GM12878 (cell line): Measurements from ENCODE around the gene SALL3. TPM values are rescaled to one million over a fixed set of nuclear protein-coding genes. Genes with fewer than 3 reads are reported as not detected.

ENCODE experiments used
- ATAC-seq: fragments of 200-7000 bp; cut with Tn5 transposase; 3 replicates; pipeline ENCODE4 v1.9.1; 2020; ENCODE audit warnings: mild to moderate bottlenecking, moderate library complexity
- Bru-seq: library from RNA; stranded (reverse); fragments of 400-500 nt; gene quantifications from one replicate; lab custom pipeline; 2021; lab: Mats Ljungman, UMichigan
- BruChase-seq, 2 experiments: library from RNA; stranded (reverse); fragments of 400-500 nt; gene quantifications; one replicate each; lab custom pipeline; 2021; lab: Mats Ljungman, UMichigan
- BruUV-seq: library from RNA; stranded (reverse); fragments of 400-500 nt; replicated peaks from 2 replicates; lab custom pipeline; 2021; lab: Mats Ljungman, UMichigan
- CTCF ChIA-PET: fragments of 300-600 bp; sonication (Branson Sonifier 250); formaldehyde crosslinking; extraction: SDS; loops from one replicate; lab custom pipeline; 2021; ENCODE audit warnings: inconsistent platforms; lab: Yijun Ruan, JAX
- POLR2A ChIA-PET: fragments of 350-600 bp; formaldehyde crosslinking; extraction: SDS; loops from one replicate; lab custom pipeline; 2021; ENCODE audit warnings: inconsistent platforms; lab: Charles Lee
- RAD21 ChIA-PET: fragments of 300-600 bp; sonication (Branson Sonifier 250); formaldehyde crosslinking; loops from one replicate; lab custom pipeline; 2023; ENCODE audit warnings: antibody characterized with exemption; ENCODE audit not compliant: unreplicated experiment; lab: Charles Lee
- SMC1A ChIA-PET: fragments of 300-600 bp; sonication (Branson Sonifier 250); formaldehyde crosslinking; loops from one replicate; lab custom pipeline; 2023; ENCODE audit not compliant: unreplicated experiment, uncharacterized antibody; lab: Charles Lee
- DNase-seq: peaks from one replicate; pipeline ENCODE4 v3.0.0-alpha.2; 2011; ENCODE audit warnings: low read depth, low spot score
- FAIRE-seq: peaks from 3 replicates; lab custom pipeline; 2011; peaks lifted over from hg19 to GRCh38; lab: Jason Lieb, UNC
- H2AFZ ChIP-seq: 2 replicates; pipeline ENCODE4 v1.6.0; 2011; ENCODE audit warnings: low read depth, low read length, control low read depth; ENCODE audit not compliant: control insufficient read depth
- H3K27ac ChIP-seq: 2 replicates; pipeline ENCODE4 v1.5.1; 2011; ENCODE audit warnings: control low read depth; ENCODE audit not compliant: control insufficient read depth, insufficient read depth
- H3K27me3 ChIP-seq, 2 experiments: replicated peaks in 1 of 2; 2 replicates each; pipeline versions ENCODE4 v1.6.0 to v1.6.1; 2011; ENCODE audit warnings: low read length in 1 of 2; ENCODE audit not compliant: control insufficient read depth in 2 of 2, insufficient read depth in 2 of 2
- H3K36me3 ChIP-seq, 2 experiments: 2 replicates each; pipeline ENCODE4 v1.5.1; 2011; ENCODE audit warnings: low read length in 1 of 2; ENCODE audit not compliant: control insufficient read depth in 2 of 2, insufficient read depth in 2 of 2
- H3K4me1 ChIP-seq: 2 replicates; pipeline ENCODE4 v1.6.1; 2011; ENCODE audit warnings: mild to moderate bottlenecking, low read length, moderate library complexity, mixed read lengths; ENCODE audit not compliant: control insufficient read depth, insufficient read depth
- H3K4me2 ChIP-seq: 2 replicates; pipeline ENCODE4 v1.6.0; 2011; ENCODE audit warnings: control low read depth; ENCODE audit not compliant: control insufficient read depth, insufficient read depth
- H3K4me3 ChIP-seq: fragments of 200-600 bp; sonication (generic); 2 replicates; pipeline ENCODE4 v1.5.1; 2016
- H3K79me2 ChIP-seq: 2 replicates; pipeline ENCODE4 v1.6.0; 2011; ENCODE audit warnings: low read length; ENCODE audit not compliant: control insufficient read depth, insufficient read depth
- H3K9ac ChIP-seq: 2 replicates; pipeline ENCODE4 v1.8.0; 2011; ENCODE audit warnings: low read length, control low read depth, mixed read lengths; ENCODE audit not compliant: control insufficient read depth, insufficient read depth
- H3K9me3 ChIP-seq: replicated peaks from 3 replicates; pipeline ENCODE4 v1.5.1; 2011; ENCODE audit warnings: mild to moderate bottlenecking, low read length; ENCODE audit not compliant: control insufficient read depth, insufficient read depth
- H4K20me1 ChIP-seq: 2 replicates; pipeline ENCODE4 v1.6.0; 2011; ENCODE audit not compliant: control insufficient read depth, insufficient read depth
- FOXM1 ChIP-seq: IDR thresholded peaks from 2 replicates; pipeline ENCODE4 v1.6.1; 2012; ENCODE audit warnings: low read depth, mild to moderate bottlenecking, inconsistent platforms, low read length, moderate library complexity
- MTA3 ChIP-seq: IDR thresholded peaks from 2 replicates; pipeline ENCODE4 v1.6.1; 2012; ENCODE audit warnings: low read length, inconsistent platforms, borderline replicate concordance
- NFYB ChIP-seq: IDR thresholded peaks from 2 replicates; pipeline ENCODE4 v1.6.1; 2011; ENCODE audit warnings: low read depth, mild to moderate bottlenecking, low read length, improper control_type of control experiment, moderate library complexity; ENCODE audit not compliant: insufficient read depth
- NRF1 ChIP-seq: conservative IDR thresholded peaks from 2 replicates; pipeline ENCODE4 v1.6.1; 2011; ENCODE audit warnings: mild to moderate bottlenecking, low read depth, low read length, improper control_type of control experiment
- PAX5 ChIP-seq: IDR thresholded peaks from 2 replicates; pipeline ENCODE4 v1.6.1; 2011; ENCODE audit warnings: low read depth, low read length, borderline replicate concordance
- PML ChIP-seq: IDR thresholded peaks from 2 replicates; pipeline ENCODE4 v1.6.1; 2012; ENCODE audit warnings: low read length, inconsistent platforms
- SIN3A ChIP-seq: IDR thresholded peaks from 2 replicates; pipeline ENCODE4 v1.6.1; 2012; ENCODE audit warnings: low read depth, low read length, improper control_type of control experiment
- TCF3 ChIP-seq: IDR thresholded peaks from 2 replicates; pipeline ENCODE4 v1.6.1; 2012; ENCODE audit warnings: low read depth, mild to moderate bottlenecking, low read length, borderline replicate concordance; ENCODE audit not compliant: insufficient read depth
- ZBED1 ChIP-seq: IDR thresholded peaks from 2 replicates; pipeline ENCODE4 v1.6.1; 2016; ENCODE audit warnings: borderline replicate concordance
- ZBTB11 ChIP-seq: fragments of 450-650 bp; formaldehyde crosslinking; IDR thresholded peaks from 2 replicates; pipeline ENCODE4 v1.5.0; 2022; ENCODE audit warnings: mild to moderate bottlenecking, missing genetic modification characterization
- WGBS: methylation state at CpG from one replicate; pipeline ENCODE4 v1.1.6; 2016; ENCODE audit warnings: low lambda C conversion rate; ENCODE audit not compliant: insufficient replicate concordance, insufficient coverage; ENCODE audit errors: missing lambda C conversion rate; 5-methylcytosine and 5-hydroxymethylcytosine counted together
- in situ Hi-C: fragments of 300-500 bp; cut with MboI; formaldehyde crosslinking; loops from 9 replicates; pipeline ENCODE4 v1.14.3; 2018; ENCODE audit warnings: mixed read lengths
- intact Hi-C: fragments of 100-400 bp; cut with micrococcal nuclease; formaldehyde crosslinking; loops from one replicate; pipeline ENCODE4 v1.14.2; 2022; ENCODE audit not compliant: unreplicated experiment
- long read RNA-seq, 2 experiments: library from polyadenylated mRNA; unstranded; transcript quantifications; one replicate each; pipeline ENCODE4 v2.0.0, GENCODE V29; 2019 to 2020
- polyA minus RNA-seq, 3 experiments: library from RNA; depleted of rRNA, polyadenylated mRNA; stranded (reverse); fragments of >200 nt; gene quantifications; 2 replicates each; pipeline ENCODE4 v1.2.3, GENCODE V29; 2011
- polyA plus RNA-seq, 11 experiments: library from polyadenylated mRNA; depleted of rRNA in 4 of 11; unstranded in 6 of 11; stranded (reverse) in 5 of 11; fragments of >200 nt; fragmentation: Nextera tagmentation in 4 of 11; fragmentation: Illumina TruSeq in 1 of 11; extraction: Ambion mirVana in 4 of 11; extraction: Trizol in 1 of 11; gene quantifications; 1 replicate in 1 of 11; 2 replicates in 10 of 11; pipeline versions ENCODE4 v1.2.1 to v1.2.3, GENCODE V29; 2011 to 2016; ENCODE audit warnings: inconsistent platforms in 2 of 11, missing spikeins in 2 of 11, low read depth in 1 of 11
- total RNA-seq, 4 experiments: library from RNA; depleted of rRNA in 3 of 4; stranded (reverse); fragments of >200 nt in 3 of 4; fragmentation: Illumina TruSeq in 1 of 4; extraction: Trizol in 1 of 4; gene quantifications; 2 replicates each; pipeline versions ENCODE4 v1.2.1 to v1.2.3, GENCODE V29; 2013 to 2021

Gene SALL3
- total RNA-seq (2013; cell fraction: nucleolus; rRNA removed) = not detected in 2 replicates
- not detected in 2 replicates for total RNA-seq (2014; rRNA removed)
- total RNA-seq (2014; rRNA removed; fragmentation: Illumina TruSeq; extraction: Trizol) = not detected in 2 replicates
- total RNA-seq (2021) = 0.10 TPM in 1 of 2 replicates, not detected in the other
- polyA plus RNA-seq (2011; ENCODE audit: low read depth) = not detected
- not detected in 2 replicates for polyA plus RNA-seq (2011; rRNA removed)
- not detected in 2 replicates for polyA plus RNA-seq (2011; cell fraction: cytosol; rRNA removed)
- not detected in 2 replicates for polyA plus RNA-seq (2011; cell fraction: nucleus; rRNA removed)
- polyA plus RNA-seq (2012) = 0.07 TPM in 2 replicates
- 0.01 and 0.05 TPM in 2 replicates for polyA plus RNA-seq (2014; fragmentation: Illumina TruSeq; extraction: Trizol)
- polyA plus RNA-seq (2014; fragmentation: Nextera tagmentation; extraction: Ambion mirVana) = not detected
- polyA plus RNA-seq (2014; rRNA removed) = not detected in 2 replicates
- polyA plus RNA-seq (2016; fragmentation: Nextera tagmentation; extraction: Ambion mirVana) = under 1 TPM in 1 of 2 experiments, not detected in 1; 0.07 TPM
- not detected in 2 replicates for polyA minus RNA-seq (2011; rRNA and poly(A)+ RNA removed)
- polyA minus RNA-seq (2011; cell fraction: cytosol; rRNA and poly(A)+ RNA removed) = not detected in 2 replicates
- polyA minus RNA-seq (2011; cell fraction: nucleus; rRNA and poly(A)+ RNA removed) = not detected in 2 replicates
- not detected for Bru-seq, nascent RNA
- BruChase-seq, experiment 1, labeled RNA remaining after a 6-hour chase = not detected
- BruChase-seq, experiment 2, labeled RNA remaining after a 2-hour chase = not detected
- long read RNA-seq, experiment 1 = 0 reads
- long read RNA-seq, experiment 2 = 0 reads

- in situ Hi-C loops = loop anchor here (10.0 kb wide), 1 partner anchor 275 kb away; no protein-coding TSS in a partner anchor
- SMC1A ChIA-PET = no interaction called here
Observed at GRCh38 chr18:78979730-78980278, at the start of gene SALL3. Gene SALL3, plus strand, starts transcription at chr18:78979818. Its CDS starts 457 bp downstream, at chr18:78980275.

GRCh38 chr18:78932281-78932680, 47.3 kb upstream of the SALL3 start:
- H3K4me3 ChIP-seq = no peak overlapping the region
- no peak for ATAC-seq
- DNase-seq = no peak
- ChIA-PET RAD21 (no interaction called here), POLR2A (no interaction called here), CTCF (no interaction called here), SMC1A (no interaction called here)
- H3K27me3 ChIP-seq = no peaks in the 10 kb centered on the region
- intact Hi-C loops = no loop called here
- no peak overlapping the region for H2AFZ ChIP-seq
- in situ Hi-C loops = no loop called here
- H3K9ac ChIP-seq = no peak overlapping the region
- no peaks in the 10 kb centered on the region for H4K20me1 ChIP-seq
- H3K4me2 ChIP-seq = no peak overlapping the region
- 37% methylated on average over 14 of the region's 14 CpGs for WGBS
- no peak overlapping the region for H3K27ac ChIP-seq
- no peaks in the 10 kb centered on the region for H3K79me2 ChIP-seq
- FAIRE-seq = no peak
- no peaks in the 10 kb centered on the region for H3K9me3 ChIP-seq
- no TSS peak for BruUV-seq
- H3K36me3 ChIP-seq = no peaks in the 10 kb centered on the region
- H3K4me1 ChIP-seq = no peaks in the 10 kb centered on the region
- TF ChIP-seq MTA3 (no peak), TCF3 (no peak), PML (no peak), FOXM1 (no peak), PAX5 (no peak), NFYB (no peak), ZBTB11 (no peak)

More at GRCh38 chr18:78979730-78980278, at the start of gene SALL3:
- ATAC-seq (no peak), FAIRE-seq (no peak), DNase-seq (no peak)
- ChIA-PET POLR2A (no interaction called here), RAD21 (no interaction called here), CTCF (no interaction called here)
- Histone ChIP-seq H3K9me3 (no peaks in the 10 kb centered on the region; the same call in 2 of the 3 replicates), H3K4me1 (no peaks in the 10 kb centered on the region), H3K4me3 (no peak within 1 kb of the TSS), H3K27ac (no peak within 1 kb of the TSS), H3K9ac (no peak within 1 kb of the TSS), H3K36me3 (no peaks in the 10 kb centered on the region), H4K20me1 (no peaks in the 10 kb centered on the region), H2AFZ (no peak within 1 kb of the TSS), H3K79me2 (no peaks in the 10 kb centered on the region)
- intact Hi-C loops = no loop called here
- BruUV-seq = no TSS peak
- 73% methylated on average over 62 of the region's 102 CpGs for WGBS
- TF ChIP-seq SIN3A = no peak
- no peak for TF ChIP-seq ZBED1
- no peak for TF ChIP-seq NRF1
- TF ChIP-seq, all 136 proteins: peak for 0
- H3K4me2 ChIP-seq = no peak within 1 kb of the TSS
- no peaks in the 10 kb centered on the region; a peak in 1 of 4 replicates for H3K27me3 ChIP-seq
